ENCODE data around the gene PWP2.
"Not testable (repeated sequence)": the region's sequence is repeated elsewhere in the genome, so short reads cannot be mapped to it uniquely, and the experiment has no call there.

The PWP2 gene

DNA sequence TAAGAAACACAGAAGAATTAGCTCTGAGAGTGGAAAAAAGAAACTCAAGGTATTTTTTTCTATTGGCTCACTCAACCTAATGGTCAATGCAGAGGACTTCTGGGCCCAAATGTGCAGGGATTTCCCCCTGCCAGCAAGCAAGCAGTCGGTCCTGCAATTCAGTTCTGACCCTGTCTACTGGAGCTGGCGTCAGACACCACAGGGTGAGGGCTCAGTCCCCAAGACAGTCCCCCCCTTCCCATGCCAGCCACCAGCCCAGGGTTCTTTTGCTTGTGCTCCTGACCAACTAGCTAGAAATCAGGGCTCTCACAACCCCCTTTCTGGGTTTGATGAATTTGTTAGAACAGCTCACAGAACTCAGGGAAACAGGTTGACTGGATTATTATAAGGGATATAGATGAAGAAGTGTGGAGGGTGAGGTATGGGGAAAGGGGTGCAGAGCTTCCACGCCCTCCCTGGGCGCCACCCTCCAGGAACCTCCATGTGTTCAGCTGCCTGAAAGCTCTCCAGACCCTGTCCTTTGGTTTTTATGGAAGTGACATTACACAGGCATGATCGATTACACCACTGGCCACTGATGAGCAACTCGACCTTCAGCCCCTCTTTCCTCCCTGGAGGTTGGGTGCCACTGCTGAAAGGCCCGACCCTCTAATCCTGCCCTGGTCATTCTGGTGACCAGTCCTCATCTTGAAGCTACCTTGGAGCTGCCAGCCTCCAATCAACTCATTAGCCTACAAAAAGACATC is 22.5 kb upstream of the PWP2 start:
- DNase-seq = no peak

GRCh38 chr21:44085491-44086321 is 21.5 kb upstream of the PWP2 start:
- DNase-seq = no peak

DNA sequence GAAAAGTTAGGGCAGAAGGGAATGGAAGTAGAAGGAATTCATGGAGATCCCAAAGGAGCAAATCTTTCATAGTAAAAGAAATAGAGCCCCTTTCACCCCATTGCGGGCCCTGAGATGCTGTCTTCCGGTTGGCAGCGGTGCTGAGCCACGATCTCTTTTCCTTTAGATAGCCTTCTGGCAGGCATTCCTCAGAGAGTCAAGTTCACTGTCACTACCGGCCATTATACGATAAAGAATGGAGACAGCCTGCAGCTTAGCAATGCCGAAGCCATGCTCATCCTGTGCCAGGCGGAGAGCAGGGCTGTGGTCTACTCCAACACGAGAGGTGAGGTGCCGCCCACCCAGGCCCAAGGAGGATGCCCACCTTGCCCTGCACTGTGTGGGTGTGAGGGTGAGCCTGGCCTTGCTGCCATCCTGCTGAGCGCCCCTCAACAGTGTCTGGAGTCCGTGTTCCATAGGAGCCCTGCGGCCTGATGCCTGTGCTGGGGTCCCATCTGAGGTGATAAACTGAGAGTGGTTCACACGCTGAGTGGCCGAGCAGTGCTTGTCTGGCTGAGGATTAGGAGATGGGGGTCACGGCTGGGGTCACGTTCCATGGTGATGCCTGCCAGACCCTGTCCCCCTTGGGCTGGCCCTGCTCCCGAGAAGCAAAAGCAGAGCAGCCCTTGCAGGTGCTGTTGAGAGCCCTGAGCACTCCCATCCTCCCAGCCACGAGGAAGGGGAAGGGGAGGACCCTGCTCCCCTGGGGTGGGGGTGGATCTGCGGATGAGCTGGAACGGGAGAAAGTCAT is 20.4 kb upstream of the PWP2 start:
- no peak for DNase-seq

DNA sequence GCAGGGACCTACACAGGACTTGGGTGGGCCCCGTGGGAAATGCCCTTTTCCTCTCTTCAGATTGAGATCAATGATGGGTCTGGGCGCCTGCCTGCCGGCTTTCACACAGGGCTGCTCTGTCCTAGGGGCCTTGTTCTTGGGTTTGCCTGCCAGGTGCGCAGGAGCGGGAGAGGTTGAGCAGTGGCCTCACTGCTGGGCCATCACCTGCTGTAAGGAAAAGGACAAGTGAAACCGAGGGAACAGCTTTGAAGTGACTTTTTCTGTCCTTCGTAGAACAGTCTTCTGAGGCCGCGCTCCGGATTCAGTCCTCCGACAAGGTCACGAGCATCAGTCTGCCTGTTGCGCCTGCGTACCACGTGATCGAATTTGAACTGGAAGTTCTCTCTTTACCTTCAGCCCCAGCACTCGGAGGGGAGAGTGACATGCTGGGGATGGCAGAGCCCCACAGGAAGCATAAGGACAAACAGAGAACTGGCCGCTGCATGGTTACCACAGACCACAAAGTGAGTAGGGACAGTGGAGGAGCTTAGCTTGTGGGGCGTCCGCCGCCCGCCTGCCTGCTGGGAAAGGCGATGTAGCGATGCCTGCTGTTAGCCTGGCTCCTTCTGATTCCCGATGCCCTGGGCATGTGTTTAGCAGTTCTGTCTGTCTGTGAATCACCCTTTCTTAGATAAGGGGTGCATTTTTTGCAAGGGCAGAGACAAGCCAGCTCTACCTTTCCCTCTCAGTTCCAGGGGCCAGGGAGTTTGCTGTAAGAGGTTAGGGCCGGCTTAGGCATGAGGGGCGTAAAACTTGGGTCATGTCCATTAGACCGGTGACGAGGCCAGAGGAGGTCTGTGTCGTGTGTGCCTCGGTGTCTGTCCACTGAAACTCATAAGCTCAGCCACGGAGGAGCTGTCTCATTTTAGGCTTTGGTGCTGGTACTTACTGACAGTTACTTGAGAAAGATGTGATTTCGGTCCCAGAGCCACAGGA is 19.5 kb upstream of the PWP2 start:
- no peak for DNase-seq

DNA sequence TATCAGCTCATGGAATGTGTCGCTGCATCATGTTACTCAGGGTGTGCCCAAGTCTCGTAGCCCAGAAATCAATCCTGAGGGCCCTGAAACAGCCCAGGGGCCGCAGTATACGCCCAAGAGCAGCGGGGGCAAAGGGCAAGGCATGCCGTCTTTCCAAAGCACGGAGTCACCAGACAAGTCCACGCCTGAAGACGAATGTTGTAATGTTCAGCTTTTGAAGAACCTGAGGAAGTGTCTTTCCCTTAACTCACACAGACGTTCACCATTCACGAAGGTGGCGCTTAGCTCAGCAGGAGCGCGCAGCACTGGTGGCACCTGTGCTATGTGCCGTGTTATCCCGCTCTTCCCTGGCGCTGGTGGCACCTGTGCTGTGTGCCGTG is 18.8 kb upstream of the PWP2 start:
- DNase-seq = no peak

DNA sequence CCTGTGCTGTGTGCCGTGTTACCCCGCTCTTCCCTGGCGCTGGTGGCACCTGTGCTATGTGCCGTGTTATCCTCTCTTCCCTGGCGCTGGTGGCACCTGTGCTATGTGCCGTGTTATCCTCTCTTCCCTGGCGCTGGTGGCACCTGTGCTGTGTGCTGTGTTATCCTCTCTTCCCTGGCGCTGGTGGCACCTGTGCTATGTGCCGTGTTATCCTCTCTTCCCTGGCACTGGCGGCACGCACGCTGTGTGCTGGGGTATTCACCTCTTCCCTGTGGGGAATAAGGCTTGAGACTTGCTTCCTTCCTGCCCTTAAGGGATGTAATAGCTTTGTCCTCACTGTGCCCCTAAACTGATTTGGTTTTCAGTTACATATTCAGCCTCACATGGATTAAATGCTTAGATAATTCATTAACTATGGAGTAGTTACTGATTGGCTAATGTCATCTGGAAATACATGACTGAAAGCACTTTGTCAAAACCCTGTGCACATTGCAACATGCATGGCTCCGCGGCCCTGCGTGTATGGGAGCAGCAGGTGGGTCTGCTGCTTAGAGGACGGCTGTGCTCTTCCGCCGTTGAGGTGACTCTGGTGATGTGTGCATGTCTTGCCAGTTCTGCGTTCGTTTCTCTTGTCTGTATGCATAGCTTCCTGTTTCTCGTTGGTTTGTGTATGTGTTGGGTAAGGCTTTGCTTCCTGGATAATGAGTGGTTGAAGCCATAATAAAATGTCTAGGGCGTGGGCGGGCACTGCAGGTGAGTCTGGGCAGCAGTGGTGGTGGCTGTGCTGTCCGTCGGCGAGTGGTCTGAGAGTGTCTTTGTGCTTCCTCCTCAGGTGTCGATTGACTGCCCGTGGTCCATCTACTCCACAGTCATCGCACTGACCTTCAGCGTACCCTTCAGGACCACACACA is 17.9 kb upstream of the PWP2 start:
- no peak for DNase-seq

DNA sequence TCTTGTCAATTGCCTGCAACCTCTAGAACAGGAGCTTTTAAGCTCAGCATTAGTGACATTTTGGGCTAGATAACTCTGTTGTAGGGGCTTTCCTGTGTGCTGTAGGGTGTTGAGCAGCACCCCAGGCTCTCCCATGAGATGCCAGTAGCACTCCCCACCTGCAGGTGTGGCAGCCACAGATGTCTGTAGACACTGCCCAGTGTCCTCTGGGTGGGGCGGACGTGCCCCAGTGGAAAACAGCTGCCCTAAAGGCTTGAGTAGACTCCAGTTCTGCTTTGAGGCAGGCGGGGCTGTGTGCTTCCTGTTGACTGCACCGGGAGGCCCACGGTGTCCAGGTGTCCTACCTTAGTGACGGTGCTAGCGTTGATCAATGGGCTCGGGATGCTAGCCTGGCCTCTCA is 16.9 kb upstream of the PWP2 start:
- no peak for DNase-seq

DNA sequence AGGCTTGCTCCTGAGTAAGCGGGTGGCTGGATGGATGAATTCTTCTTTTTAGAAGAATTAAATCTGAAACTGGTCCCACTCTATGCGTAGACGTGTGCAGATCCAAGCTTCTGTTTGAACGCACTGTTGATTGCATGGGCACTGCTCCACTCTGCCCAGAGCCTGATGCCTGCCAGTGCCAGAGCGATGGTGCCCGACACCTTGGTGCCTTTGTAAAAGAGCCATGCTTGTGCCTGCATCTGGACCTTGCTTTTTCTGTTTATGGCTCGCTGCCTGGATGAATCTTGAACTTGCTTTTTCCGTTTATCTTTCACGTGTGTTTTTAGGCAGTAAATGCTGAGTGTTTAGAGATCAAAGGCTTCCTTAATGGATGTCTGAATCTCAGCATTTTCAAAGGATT is 15.0 kb upstream of the PWP2 start:
- DNase-seq = no peak

DNA sequence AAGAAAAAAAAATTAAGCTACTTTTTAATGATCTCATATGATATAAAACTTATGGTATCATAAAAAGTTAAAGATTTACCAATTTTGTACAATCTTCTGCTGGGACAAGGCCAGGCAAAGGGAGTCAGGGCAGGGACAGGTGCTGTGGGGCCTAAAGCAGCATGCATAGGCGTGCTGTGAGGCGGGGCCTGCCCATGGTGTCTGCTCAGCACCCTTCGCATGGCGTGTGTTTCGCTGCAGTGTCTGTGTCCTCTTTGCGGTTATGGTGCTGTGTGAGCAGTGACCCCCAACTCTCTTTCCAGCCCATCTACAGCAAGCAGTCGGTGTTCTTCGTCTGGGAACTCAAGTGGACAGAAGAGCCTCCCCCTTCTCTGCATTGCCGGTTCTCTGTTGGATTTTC is 13.4 kb upstream of the PWP2 start:
- DNase-seq = no peak

DNA sequence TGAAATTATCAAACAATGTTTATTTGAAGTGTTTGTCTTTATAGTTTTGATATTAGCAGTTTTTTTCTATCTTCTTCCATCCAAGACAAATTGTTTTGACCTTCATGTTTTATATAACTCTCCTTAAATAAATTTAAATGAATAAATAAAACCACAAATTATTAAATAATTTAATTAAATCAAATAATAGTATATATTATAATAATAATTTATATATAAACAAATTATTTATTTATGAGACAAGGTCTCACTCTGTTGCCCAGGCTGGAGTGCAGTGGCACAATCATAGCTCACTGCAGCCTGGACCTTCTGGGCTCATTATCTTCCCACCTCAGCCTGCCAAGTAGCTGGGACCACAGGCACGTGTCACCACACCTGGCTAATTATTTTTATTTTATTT is 12.4 kb upstream of the PWP2 start:
- no peak for DNase-seq

GRCh38 chr21:44098507-44098906 is 8.7 kb upstream of the PWP2 start:
- DNase-seq = not testable (repeated sequence)

DNA sequence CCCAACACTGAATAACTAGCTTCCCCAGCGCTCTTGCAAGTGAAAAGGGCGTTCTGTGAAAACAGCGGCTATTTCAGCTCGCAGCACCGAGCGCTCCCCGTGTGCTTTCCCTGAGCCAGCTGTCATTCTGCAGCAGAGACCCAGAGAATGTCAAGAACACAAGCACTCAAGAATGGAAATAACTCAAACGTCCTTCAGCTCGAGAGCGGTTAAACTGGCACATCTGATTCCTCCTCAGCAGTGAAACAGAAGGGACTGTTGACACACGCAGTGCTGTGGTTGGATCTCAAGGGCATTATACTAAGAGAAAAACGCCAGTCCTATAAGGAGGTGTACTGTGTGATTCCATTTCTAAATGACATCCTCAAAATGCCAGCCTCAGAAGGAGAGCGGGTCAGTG is 8.2 kb upstream of the PWP2 start:
- DNase-seq = not testable (repeated sequence)

- not testable (repeated sequence) for DNase-seq
Measured at GRCh38 chr21:44107589-44107988, 390 bp downstream of the PWP2 start.

GRCh38 chr21:44113702-44114371 is 6.6 kb downstream of the PWP2 start:
- not testable (repeated sequence) for DNase-seq

GRCh38 chr21:44122131-44122530 is 14.9 kb downstream of the PWP2 start:
- DNase-seq = not testable (repeated sequence)

DNA sequence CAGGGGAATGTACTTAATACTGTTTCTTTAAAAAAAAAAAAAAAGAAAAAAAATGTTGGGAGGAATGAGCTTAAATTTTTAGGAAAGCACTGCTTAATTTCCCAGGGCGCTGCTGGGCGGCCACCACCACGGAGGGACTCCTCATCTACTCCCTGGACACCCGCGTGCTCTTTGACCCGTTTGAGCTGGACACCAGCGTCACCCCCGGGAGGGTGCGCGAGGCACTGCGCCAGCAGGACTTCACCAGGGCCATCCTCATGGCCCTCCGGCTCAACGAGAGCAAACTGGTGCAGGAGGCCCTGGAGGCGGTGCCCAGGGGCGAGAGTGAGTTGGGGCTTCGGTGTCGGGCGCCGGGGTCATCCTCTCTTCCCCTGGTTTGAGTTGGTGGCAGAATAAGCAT is 20.6 kb downstream of the PWP2 start:
- DNase-seq = not testable (repeated sequence)

DNA sequence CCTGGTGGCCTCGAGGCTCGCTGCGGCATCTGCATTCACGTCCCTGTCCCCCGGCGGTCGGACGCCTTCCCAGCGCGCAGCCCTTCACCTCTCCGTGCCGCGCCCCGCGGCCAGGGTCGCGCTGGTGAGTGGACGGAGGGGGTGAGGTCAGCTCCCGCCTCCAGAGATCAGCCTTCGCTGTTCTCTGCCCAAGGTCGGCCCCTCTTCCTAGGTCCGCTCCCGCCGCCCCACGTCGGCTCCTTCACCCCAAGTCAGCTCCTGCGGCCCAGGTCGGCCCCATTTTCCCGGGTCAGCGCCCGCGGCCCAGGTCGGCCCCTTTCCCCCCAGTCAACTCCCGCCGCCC is 26.5 kb downstream of the PWP2 start:
- DNase-seq = not testable (repeated sequence)

DNA sequence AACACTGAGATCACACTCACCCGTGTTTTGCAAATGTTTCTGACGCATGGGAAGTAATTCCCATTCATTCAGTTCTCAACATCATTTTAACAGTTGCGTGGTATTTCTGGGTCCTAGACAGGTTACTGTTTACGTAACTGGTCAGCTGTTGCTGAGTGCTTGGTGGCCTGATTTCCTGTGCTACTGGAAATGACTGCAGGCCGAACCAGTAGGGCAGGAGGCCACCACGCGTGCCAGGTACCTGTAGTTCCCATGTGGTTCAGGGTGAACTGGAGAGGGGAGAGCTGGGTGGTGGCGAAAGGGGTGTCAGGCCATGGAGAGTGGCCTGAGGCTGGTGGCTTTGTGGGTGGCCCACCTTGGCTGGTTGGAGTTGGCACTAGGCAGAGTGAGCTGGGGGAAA is 27.5 kb downstream of the PWP2 start:
- not testable (repeated sequence) for DNase-seq

- not testable (repeated sequence) for DNase-seq
Measured at GRCh38 chr21:44138039-44138438, 30.8 kb downstream of the PWP2 start.

DNA sequence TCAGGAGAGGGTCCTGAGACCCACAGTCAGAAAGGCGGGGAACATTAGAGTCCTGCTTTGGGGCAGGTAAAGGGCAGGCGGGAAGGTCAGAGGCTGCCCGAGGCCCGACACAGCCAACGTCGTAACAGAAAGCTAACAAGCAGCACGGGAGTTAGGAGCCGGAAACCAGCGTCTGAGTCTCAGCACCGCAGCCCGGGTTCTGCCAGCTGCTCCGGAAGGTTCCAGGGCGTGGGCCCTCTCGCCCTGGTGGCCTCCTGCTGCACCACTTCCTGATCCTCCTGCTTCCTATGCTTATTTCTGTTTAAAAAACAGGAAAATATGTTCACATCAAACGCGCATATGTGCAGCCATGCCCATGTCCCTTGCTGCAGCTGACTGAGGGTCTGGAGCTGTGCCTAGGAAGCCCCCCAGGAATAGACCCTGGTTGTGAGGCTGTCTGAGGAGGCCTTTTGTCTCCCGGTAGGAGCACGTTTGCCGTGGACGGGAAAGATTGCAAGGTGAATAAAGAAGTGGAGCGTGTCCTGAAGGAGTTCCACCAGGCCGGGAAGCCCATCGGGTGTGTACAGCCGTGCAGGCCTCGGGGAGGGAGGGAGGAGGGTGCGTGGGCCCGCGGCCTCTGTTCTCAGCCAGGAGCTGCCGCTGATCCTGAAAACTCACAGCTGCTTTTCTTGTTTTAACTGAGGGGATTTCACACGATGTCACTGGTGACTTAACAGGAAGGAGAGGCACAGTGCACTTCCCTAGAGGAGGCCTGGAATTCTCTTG is 32.8 kb downstream of the PWP2 start:
- DNase-seq = not testable (repeated sequence)

Data from NCI-H2227 treated with DMSO at 0.1 percent for 48 hours (cell line).